Measurements from ENCODE around the gene RIPOR2.

RIPOR2 gene

DNA sequence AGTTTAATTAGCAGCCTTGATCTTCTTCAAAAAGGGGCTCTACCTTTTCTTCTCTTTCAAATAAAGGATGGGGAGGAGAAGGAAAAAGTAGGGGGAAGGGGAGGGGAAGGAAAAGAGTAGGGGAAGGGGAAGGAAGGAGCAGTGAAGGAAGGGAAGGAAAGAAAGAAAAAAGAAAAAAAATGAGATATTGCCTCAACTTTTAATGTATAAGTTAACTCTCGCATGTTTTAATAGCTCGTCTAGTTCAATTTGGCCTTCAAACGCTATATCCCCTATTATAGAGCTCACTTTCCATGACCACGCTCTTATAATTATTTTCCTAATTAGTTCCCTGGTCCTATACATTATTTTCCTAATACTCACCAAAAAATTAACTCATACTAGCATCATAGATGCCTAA is 11.9 kb upstream of the RIPOR2 start:
- Histone ChIP-seq H3K36me3 (replicated peaks; ENCODE audit: low read depth, low read length) (peaks cover 76% of the 10 kb centered on the region), H3K27ac (ENCODE audit: low read length) (no peak overlapping the region), H3K4me2 (ENCODE audit: low read length) (no peak overlapping the region), H3K9ac (ENCODE audit: low read length) (no peak overlapping the region), H2AFZ (ENCODE audit: low read depth, low read length) (no peak overlapping the region), H3K4me3 (ENCODE audit: low read length) (no peak overlapping the region), H3K27me3 (ENCODE audit: low read depth, low read length) (no peaks in the 10 kb centered on the region), H3K79me2 (ENCODE audit: low read length) (peaks cover 89% of the 10 kb centered on the region), H3K4me1 (ENCODE audit: low read length) (peaks cover 44% of the 10 kb centered on the region), H4K20me1 (ENCODE audit: insufficient read depth, low read length) (peaks cover 75% of the 10 kb centered on the region), H3K9me3 (ENCODE audit: insufficient read depth, low read length) (0 out of 2 replicates have a peak, but pooled peaks cover 3% of the 10 kb centered on the region)
- no peak for TF ChIP-seq EZH2phosphoT487 (IDR thresholded peaks at IDR 0.05; ENCODE audit: low read depth)

DNA sequence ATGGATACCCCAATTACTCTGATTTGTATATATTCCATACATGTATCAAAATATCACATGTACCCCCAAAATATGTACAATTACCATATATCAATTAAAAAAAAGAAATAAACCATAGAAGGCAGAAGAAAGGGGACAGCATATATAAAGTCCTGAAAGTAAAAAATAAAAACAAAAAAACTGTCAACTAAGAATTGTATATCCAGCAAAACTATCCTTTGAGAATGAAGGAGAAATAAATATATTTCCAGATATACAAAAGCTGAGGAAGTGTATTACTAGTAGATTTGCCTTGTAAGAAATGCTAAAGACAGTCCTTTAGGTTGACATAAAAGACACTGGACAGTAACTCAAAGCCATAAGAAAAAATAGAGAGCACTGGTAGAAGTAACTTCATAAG is 9.3 kb upstream of the RIPOR2 start:
- Histone ChIP-seq H3K4me3 (ENCODE audit: low read length) (no peak overlapping the region), H3K36me3 (replicated peaks; ENCODE audit: low read depth, low read length) (peaks cover 60% of the 10 kb centered on the region), H3K79me2 (ENCODE audit: low read length) (peaks cover 86% of the 10 kb centered on the region), H4K20me1 (ENCODE audit: insufficient read depth, low read length) (peaks cover 71% of the 10 kb centered on the region), H3K9me3 (ENCODE audit: insufficient read depth, low read length) (0 out of 2 replicates have a peak, but pooled peaks cover 3% of the 10 kb centered on the region), H3K4me1 (ENCODE audit: low read length) (peaks cover 40% of the 10 kb centered on the region), H3K4me2 (ENCODE audit: low read length) (no peak overlapping the region), H3K27me3 (ENCODE audit: low read depth, low read length) (no peaks in the 10 kb centered on the region), H3K27ac (ENCODE audit: low read length) (no peak overlapping the region), H3K9ac (ENCODE audit: low read length) (no peak overlapping the region), H2AFZ (ENCODE audit: low read depth, low read length) (no peak overlapping the region)
- TF ChIP-seq, protein P1, sequence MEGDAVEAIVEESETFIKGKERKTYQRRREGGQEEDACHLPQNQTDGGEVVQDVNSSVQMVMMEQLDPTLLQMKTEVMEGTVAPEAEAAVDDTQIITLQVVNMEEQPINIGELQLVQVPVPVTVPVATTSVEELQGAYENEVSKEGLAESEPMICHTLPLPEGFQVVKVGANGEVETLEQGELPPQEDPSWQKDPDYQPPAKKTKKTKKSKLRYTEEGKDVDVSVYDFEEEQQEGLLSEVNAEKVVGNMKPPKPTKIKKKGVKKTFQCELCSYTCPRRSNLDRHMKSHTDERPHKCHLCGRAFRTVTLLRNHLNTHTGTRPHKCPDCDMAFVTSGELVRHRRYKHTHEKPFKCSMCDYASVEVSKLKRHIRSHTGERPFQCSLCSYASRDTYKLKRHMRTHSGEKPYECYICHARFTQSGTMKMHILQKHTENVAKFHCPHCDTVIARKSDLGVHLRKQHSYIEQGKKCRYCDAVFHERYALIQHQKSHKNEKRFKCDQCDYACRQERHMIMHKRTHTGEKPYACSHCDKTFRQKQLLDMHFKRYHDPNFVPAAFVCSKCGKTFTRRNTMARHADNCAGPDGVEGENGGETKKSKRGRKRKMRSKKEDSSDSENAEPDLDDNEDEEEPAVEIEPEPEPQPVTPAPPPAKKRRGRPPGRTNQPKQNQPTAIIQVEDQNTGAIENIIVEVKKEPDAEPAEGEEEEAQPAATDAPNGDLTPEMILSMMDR (IDR thresholded peaks at IDR 0.05; ENCODE audit: low read depth, low read length), result no peak
- no peak for TF ChIP-seq EZH2phosphoT487 (IDR thresholded peaks at IDR 0.05; ENCODE audit: low read depth)

GRCh38 chr6:24943774-24944173 is 8.0 kb upstream of the RIPOR2 start:
- Histone ChIP-seq H3K9ac (ENCODE audit: low read length) (no peak overlapping the region), H3K9me3 (ENCODE audit: insufficient read depth, low read length) (0 out of 2 replicates have a peak, but pooled peaks cover 3% of the 10 kb centered on the region), H3K27ac (ENCODE audit: low read length) (no peak overlapping the region), H4K20me1 (ENCODE audit: insufficient read depth, low read length) (peaks cover 70% of the 10 kb centered on the region), H3K4me3 (ENCODE audit: low read length) (no peak overlapping the region), H3K36me3 (replicated peaks; ENCODE audit: low read depth, low read length) (peaks cover 57% of the 10 kb centered on the region), H3K27me3 (ENCODE audit: low read depth, low read length) (no peaks in the 10 kb centered on the region), H3K4me2 (ENCODE audit: low read length) (no peak overlapping the region), H3K79me2 (ENCODE audit: low read length) (peaks cover 86% of the 10 kb centered on the region), H3K4me1 (ENCODE audit: low read length) (peaks cover 40% of the 10 kb centered on the region), H2AFZ (ENCODE audit: low read depth, low read length) (no peak overlapping the region)
- TF ChIP-seq EZH2phosphoT487 (IDR thresholded peaks at IDR 0.05; ENCODE audit: low read depth), result no peak
- TF ChIP-seq, protein P1 (IDR thresholded peaks at IDR 0.05; ENCODE audit: low read depth, low read length), result no peak

DNA sequence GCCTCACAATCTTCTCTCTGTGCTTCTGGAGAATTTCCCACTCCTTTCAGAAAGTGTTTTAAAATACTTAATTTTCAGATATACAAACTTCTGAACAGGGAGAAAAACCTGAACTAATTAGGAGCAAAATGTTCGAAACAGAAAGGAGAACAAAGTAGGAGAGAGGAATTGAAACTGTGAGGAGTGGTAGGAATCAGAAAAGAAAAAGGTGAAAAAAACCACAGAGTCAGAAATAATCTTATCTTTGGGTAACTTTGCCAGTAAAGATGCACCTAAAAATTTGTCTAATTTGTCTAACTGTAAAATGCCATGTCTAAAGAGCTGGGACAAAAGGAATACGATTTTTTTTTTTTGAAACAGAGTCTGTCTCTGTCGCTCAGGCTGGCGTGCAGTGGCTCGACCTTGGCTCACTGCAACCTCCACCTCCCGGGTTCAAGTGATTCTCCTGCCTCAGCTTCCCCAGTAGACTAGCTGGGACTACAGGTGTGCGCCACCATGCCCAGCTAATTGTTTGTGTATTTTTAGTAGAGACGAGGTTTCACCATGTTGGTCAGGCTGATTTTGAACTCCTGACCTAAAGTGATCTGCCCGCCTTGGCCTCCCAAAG is 4.7 kb upstream of the RIPOR2 start:
- peaks cover 81% of the 10 kb centered on the region for H4K20me1 ChIP-seq (ENCODE audit: insufficient read depth, low read length)
- TF ChIP-seq, protein P1 (IDR thresholded peaks at IDR 0.05; ENCODE audit: low read depth, low read length), result no peak
- no peak for TF ChIP-seq EZH2phosphoT487 (IDR thresholded peaks at IDR 0.05; ENCODE audit: low read depth)
- peaks cover 69% of the 10 kb centered on the region for H3K4me1 ChIP-seq (ENCODE audit: low read length)
- H3K27ac ChIP-seq (ENCODE audit: low read length), result peak overlapping the region; percentile 86
- peak overlapping the region; percentile 63 for H3K4me2 ChIP-seq (ENCODE audit: low read length)
- peak overlapping the region; percentile 31; the same call in 1 of the 2 replicates for H3K9ac ChIP-seq (ENCODE audit: low read length)
- H3K36me3 ChIP-seq (replicated peaks; ENCODE audit: low read depth, low read length), result peaks cover 43% of the 10 kb centered on the region
- no peak overlapping the region for H2AFZ ChIP-seq (ENCODE audit: low read depth, low read length)
- no peaks in the 10 kb centered on the region for H3K27me3 ChIP-seq (ENCODE audit: low read depth, low read length)
- H3K79me2 ChIP-seq (ENCODE audit: low read length), result peaks cover 92% of the 10 kb centered on the region
- peak overlapping the region; percentile 45 for H3K4me3 ChIP-seq (ENCODE audit: low read length)
- H3K9me3 ChIP-seq (ENCODE audit: insufficient read depth, low read length), result 0 out of 2 replicates have a peak, but pooled peaks cover 3% of the 10 kb centered on the region

All from OCI-LY3 (cell line).